K562 (cell line): ENCODE data around the gene SH3BGR. TPM values are rescaled to one million over a fixed set of nuclear protein-coding genes. Genes with fewer than 3 reads are reported as not detected.

Source experiments
- EWSR1 ChIP-seq: fragments of 450-650 bp; IDR thresholded peaks from 2 replicates; pipeline ENCODE4 v1.6.1; 2018; ENCODE audit warnings: borderline replicate concordance, mild to moderate bottlenecking, low read depth, moderate library complexity; ENCODE audit not compliant: partially characterized antibody
- FUS ChIP-seq: fragments of 200-400 bp; formaldehyde crosslinking; optimal IDR thresholded peaks from 2 replicates; pipeline ENCODE3; 2017; ENCODE audit warnings: low read depth, low read length
- GABPB2 ChIP-seq: fragments of 250-450 bp; sonication (Bioruptor Pico); conservative IDR thresholded peaks from 2 replicates; pipeline ENCODE4 v1.5.1; 2021; ENCODE audit warnings: mild to moderate bottlenecking
- HIVEP1 ChIP-seq: fragments of 250-450 bp; sonication (Bioruptor Pico); IDR thresholded peaks from 2 replicates; pipeline ENCODE4 v1.4.0; 2020; ENCODE audit warnings: mild to moderate bottlenecking
- HNRNPH1 ChIP-seq: fragments of 200-400 bp; formaldehyde crosslinking; optimal IDR thresholded peaks from 2 replicates; pipeline ENCODE3; 2017; ENCODE audit warnings: low read depth, mild to moderate bottlenecking, low read length, moderate library complexity
- LEF1 ChIP-seq: fragments of 450-650 bp; IDR thresholded peaks from 2 replicates; pipeline ENCODE4 v1.6.1; 2016; ENCODE audit warnings: mild to moderate bottlenecking
- MEIS2 ChIP-seq: fragments of 450-650 bp; IDR thresholded peaks from 2 replicates; pipeline ENCODE4 v1.6.1; 2014; ENCODE audit warnings: mild to moderate bottlenecking; ENCODE audit not compliant: partially characterized antibody
- NELFE ChIP-seq: IDR thresholded peaks from 2 replicates; pipeline ENCODE4 v1.6.1; 2011; ENCODE audit warnings: mild to moderate bottlenecking; ENCODE audit not compliant: insufficient read depth, insufficient read length
- PHF8 ChIP-seq: fragments of 200-600 bp; sonication (generic); IDR thresholded peaks from 2 replicates; pipeline ENCODE4 v1.6.1; 2012; ENCODE audit warnings: mixed run types, mild to moderate bottlenecking, inconsistent platforms, low read length, moderate library complexity, borderline replicate concordance
- RAD51 ChIP-seq: fragments of 450-650 bp; IDR thresholded peaks from 2 replicates; pipeline ENCODE4 v1.7.1; 2016; ENCODE audit warnings: low read depth, mild to moderate bottlenecking, borderline replicate concordance
- SIN3B ChIP-seq: fragments of 450-650 bp; IDR thresholded peaks from 2 replicates; pipeline ENCODE4 v1.6.1; 2017; ENCODE audit warnings: low read depth, mild to moderate bottlenecking, moderate library complexity
- SP2 ChIP-seq: IDR thresholded peaks from 2 replicates; pipeline ENCODE4 v1.6.1; 2011; ENCODE audit warnings: mild to moderate bottlenecking, low read depth, low read length, moderate library complexity; ENCODE audit not compliant: poor library complexity, severe bottlenecking; ENCODE audit errors: extremely low read depth
- SRSF9 ChIP-seq: fragments of 200-400 bp; formaldehyde crosslinking; IDR thresholded peaks from 2 replicates; pipeline ENCODE4 v1.6.1; 2017; ENCODE audit warnings: low read depth, low read length, borderline replicate concordance
- SUPT5H ChIP-seq: fragments of 450-650 bp; IDR thresholded peaks from 2 replicates; pipeline ENCODE4 v1.6.1; 2016
- TAF15 ChIP-seq: fragments of 200-400 bp; formaldehyde crosslinking; IDR thresholded peaks from 2 replicates; pipeline ENCODE4 v1.6.1; 2017; ENCODE audit warnings: mild to moderate bottlenecking, low read depth, low read length, moderate library complexity
- TAF7 ChIP-seq: fragments of 450-650 bp; IDR thresholded peaks from 2 replicates; pipeline ENCODE4 v1.6.1; 2016; ENCODE audit warnings: missing genetic modification characterization, missing compliant biosample characterization
- TCF7L2 ChIP-seq: fragments of 150-350 bp; IDR thresholded peaks from 2 replicates; pipeline ENCODE4 v1.6.1; 2016; ENCODE audit warnings: low read depth, mild to moderate bottlenecking, low read length, moderate library complexity
- ZKSCAN3 ChIP-seq: fragments of 250-450 bp; sonication (Bioruptor Pico); IDR thresholded peaks from 2 replicates; pipeline ENCODE4 v1.4.0; 2020
- ZNF174 ChIP-seq: fragments of 250-450 bp; sonication (Bioruptor Pico); IDR thresholded peaks from 2 replicates; pipeline ENCODE4 v1.4.0; 2020; ENCODE audit warnings: mild to moderate bottlenecking
- ZNF354B ChIP-seq: fragments of 250-450 bp; sonication (Bioruptor Pico); IDR thresholded peaks from 2 replicates; pipeline ENCODE4 v1.4.0; 2020
- ZNF696 ChIP-seq: fragments of 250-450 bp; sonication (Bioruptor Pico); conservative IDR thresholded peaks from 2 replicates; pipeline ENCODE4 v1.4.0; 2020; ENCODE audit warnings: mild to moderate bottlenecking, moderate library complexity
- ZNF717 ChIP-seq: fragments of 250-450 bp; sonication (Bioruptor Pico); IDR thresholded peaks from 2 replicates; pipeline ENCODE4 v1.5.0; 2021
- polyA plus RNA-seq, 8 experiments: library from polyadenylated mRNA; depleted of rRNA in 4 of 8; stranded (reverse) in 5 of 8; unstranded in 3 of 8; fragments of >200 nt; fragmentation: Nextera tagmentation in 2 of 8; fragmentation: Illumina TruSeq in 1 of 8; extraction: Ambion mirVana in 2 of 8; extraction: Trizol in 1 of 8; gene quantifications; 2 replicates each; pipeline versions ENCODE4 v1.2.1 to v1.2.3, GENCODE V29; 2011 to 2014; ENCODE audit warnings: inconsistent platforms in 1 of 8, missing spikeins in 1 of 8
- total RNA-seq, 7 experiments: library from RNA; depleted of rRNA in 6 of 7; stranded (reverse); fragments of >200 nt in 6 of 7; fragmentation: Illumina TruSeq in 2 of 7; extraction: Trizol in 2 of 7; gene quantifications; 2 replicates each; pipeline versions ENCODE4 v1.2.1 to v1.2.3, GENCODE V29; 2011 to 2021; ENCODE audit warnings: low replicate concordance in 1 of 7
- TF ChIP-seq, protein P1 (sequence below): fragments of 250-450 bp; sonication (Bioruptor Pico); IDR thresholded peaks from 2 replicates; pipeline ENCODE4 v1.8.0; 2022; ENCODE audit warnings: inconsistent platforms, mild to moderate bottlenecking, moderate library complexity, borderline replicate concordance
- TF ChIP-seq, protein P2 (sequence below): IDR thresholded peaks from 3 replicates; pipeline ENCODE4 v1.6.1; 2011; ENCODE audit warnings: borderline replicate concordance, mild to moderate bottlenecking, moderate library complexity; ENCODE audit not compliant: insufficient read length; ENCODE audit errors: extremely low read depth

SH3BGR gene
- total and polyA plus RNA-seq, 9 of the 15 experiments (the other 6 are each of a cell fraction or from before 2014, with no cell fraction given): 6.6 to 42.9 (median 25.6) TPM

DNA sequence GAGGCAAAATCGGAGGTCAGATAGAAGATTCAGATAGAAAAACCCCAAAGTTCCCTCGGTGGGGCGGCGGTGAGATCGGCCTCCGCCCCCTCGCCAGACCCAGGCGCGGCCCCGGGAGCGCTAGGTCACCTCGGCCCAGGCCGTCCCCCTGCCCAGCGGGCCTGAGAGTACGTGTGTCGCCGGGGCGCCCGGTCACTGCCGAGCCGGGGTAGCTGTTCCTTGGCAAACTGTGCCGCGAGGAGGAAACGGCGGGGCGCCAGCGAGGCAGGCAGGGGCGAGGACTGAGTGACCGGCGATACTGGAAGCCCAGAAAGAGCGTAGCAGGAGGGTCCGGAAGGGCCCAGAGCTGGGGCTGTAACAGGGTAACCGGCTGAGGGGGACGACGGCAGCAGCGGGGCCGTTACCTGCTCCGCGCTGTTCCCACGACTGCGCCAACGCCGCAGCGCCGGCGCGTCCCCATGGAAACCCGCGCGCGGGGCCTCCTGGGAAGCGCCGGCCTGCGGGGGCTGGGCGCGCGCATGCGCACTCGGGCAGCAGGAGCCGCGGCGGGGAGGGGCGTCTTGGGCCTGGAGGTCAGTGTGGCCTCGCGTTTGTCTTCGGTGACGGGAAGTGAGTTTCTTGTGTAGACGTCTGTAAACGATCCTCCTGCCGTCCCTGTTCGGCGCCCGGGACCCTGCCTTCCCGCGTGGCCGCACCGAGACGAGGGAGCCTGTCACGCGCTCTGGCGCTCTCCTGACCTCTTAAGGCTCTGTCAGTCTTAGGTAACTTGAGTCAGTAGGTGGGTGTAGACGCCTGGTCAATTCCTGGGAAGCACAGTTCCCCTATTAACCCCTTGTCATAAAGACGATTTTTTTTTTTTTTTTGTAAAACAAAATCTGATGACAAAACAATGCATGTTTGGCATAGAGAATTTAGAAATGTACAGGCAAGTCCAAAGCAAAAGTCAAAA is 6.2 kb upstream of the SH3BGR start, which contains the start of gene LCA5L (continued):
- TF ChIP-seq PHF8 (peak; percentile 90; the same call in 1 of the 2 replicates), ZNF174 (no peak), ZKSCAN3 (no peak), EWSR1 (no peak), SP2 (no peak), HNRNPH1 (no peak), MEIS2 (peak; percentile 94), TCF7L2 (no peak; the same call in 1 of the 2 replicates), NELFE (no peak), SUPT5H (peak; percentile 91), HIVEP1 (no peak; the same call in 1 of the 2 replicates), SIN3B (peak; percentile 67; the same call in 1 of the 2 replicates), FUS (no peak), LEF1 (0 out of 2 replicates have a peak, but pooled peaks have one; percentile 22), TAF7 (tag) (peak; percentile 57), SRSF9 (no peak), RAD51 (peak; percentile 37; the same call in 1 of the 2 replicates), ZNF717 (no peak), ZNF354B (CRISPR knock-in tag) (no peak), TAF15 (no peak), ZNF696 (CRISPR knock-in tag) (0 out of 2 replicates have a peak, but pooled peaks have one; percentile 23), GABPB2 (CRISPR knock-in tag) (no peak; the same call in 1 of the 2 replicates)
- TF ChIP-seq, protein P1, sequence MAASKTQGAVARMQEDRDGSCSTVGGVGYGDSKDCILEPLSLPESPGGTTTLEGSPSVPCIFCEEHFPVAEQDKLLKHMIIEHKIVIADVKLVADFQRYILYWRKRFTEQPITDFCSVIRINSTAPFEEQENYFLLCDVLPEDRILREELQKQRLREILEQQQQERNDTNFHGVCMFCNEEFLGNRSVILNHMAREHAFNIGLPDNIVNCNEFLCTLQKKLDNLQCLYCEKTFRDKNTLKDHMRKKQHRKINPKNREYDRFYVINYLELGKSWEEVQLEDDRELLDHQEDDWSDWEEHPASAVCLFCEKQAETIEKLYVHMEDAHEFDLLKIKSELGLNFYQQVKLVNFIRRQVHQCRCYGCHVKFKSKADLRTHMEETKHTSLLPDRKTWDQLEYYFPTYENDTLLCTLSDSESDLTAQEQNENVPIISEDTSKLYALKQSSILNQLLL (CRISPR knock-in tag): no peak
- TF ChIP-seq, protein P2, sequence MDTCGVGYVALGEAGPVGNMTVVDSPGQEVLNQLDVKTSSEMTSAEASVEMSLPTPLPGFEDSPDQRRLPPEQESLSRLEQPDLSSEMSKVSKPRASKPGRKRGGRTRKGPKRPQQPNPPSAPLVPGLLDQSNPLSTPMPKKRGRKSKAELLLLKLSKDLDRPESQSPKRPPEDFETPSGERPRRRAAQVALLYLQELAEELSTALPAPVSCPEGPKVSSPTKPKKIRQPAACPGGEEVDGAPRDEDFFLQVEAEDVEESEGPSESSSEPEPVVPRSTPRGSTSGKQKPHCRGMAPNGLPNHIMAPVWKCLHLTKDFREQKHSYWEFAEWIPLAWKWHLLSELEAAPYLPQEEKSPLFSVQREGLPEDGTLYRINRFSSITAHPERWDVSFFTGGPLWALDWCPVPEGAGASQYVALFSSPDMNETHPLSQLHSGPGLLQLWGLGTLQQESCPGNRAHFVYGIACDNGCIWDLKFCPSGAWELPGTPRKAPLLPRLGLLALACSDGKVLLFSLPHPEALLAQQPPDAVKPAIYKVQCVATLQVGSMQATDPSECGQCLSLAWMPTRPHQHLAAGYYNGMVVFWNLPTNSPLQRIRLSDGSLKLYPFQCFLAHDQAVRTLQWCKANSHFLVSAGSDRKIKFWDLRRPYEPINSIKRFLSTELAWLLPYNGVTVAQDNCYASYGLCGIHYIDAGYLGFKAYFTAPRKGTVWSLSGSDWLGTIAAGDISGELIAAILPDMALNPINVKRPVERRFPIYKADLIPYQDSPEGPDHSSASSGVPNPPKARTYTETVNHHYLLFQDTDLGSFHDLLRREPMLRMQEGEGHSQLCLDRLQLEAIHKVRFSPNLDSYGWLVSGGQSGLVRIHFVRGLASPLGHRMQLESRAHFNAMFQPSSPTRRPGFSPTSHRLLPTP: no peak
